GM06990 (cell line): Measurements from ENCODE around the gene VSTM1.

ENCODE experiments used
- DNase-seq: peaks from one replicate; pipeline ENCODE4 v3.0.0-alpha.2; 2011; ENCODE audit not compliant: insufficient read length; ENCODE audit errors: extremely low read depth
- H3K27me3 ChIP-seq: replicated peaks from 2 replicates; pipeline ENCODE4 v1.6.0; 2011; ENCODE audit warnings: low read length; ENCODE audit not compliant: control insufficient read depth, insufficient read depth
- H3K36me3 ChIP-seq: 2 replicates; pipeline ENCODE4 v1.5.1; 2011; ENCODE audit warnings: low read length; ENCODE audit not compliant: control insufficient read depth, insufficient read depth
- H3K4me3 ChIP-seq: replicated peaks from 2 replicates; pipeline ENCODE4 v1.5.1; 2011; ENCODE audit warnings: low read depth, mild to moderate bottlenecking, control low read depth, low read length
- TF ChIP-seq, protein P1 (sequence below): IDR thresholded peaks from 2 replicates; pipeline ENCODE4 v1.5.1; 2011; ENCODE audit warnings: low read length, control low read depth, mild to moderate bottlenecking, inconsistent platforms; ENCODE audit not compliant: insufficient read depth, poor library complexity, severe bottlenecking

Gene VSTM1

DNA sequence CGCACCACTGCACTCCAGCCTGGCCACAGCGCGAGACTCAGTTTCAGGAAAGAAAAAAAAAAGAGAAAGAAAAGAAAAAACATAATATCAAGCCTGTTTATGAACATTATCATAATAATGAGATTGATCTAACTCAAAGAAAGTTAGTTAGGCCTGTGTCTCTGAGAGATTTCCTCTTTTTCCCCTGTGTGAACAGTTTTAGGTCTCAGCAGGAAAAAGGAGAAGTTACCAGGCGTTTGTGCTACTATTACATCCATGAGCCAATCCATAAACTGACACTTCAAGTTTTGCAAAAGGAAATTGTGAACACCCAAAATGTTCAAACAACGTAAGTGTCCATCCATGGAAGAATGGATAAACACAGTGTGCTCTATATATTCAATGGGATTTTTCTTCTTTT, 13.6 kb upstream of the VSTM1 start:
- no peak for DNase-seq
- Histone ChIP-seq H3K4me3 (no peak overlapping the region), H3K27me3 (no peaks in the 10 kb centered on the region), H3K36me3 (no peaks in the 10 kb centered on the region)
- TF ChIP-seq, protein P1, sequence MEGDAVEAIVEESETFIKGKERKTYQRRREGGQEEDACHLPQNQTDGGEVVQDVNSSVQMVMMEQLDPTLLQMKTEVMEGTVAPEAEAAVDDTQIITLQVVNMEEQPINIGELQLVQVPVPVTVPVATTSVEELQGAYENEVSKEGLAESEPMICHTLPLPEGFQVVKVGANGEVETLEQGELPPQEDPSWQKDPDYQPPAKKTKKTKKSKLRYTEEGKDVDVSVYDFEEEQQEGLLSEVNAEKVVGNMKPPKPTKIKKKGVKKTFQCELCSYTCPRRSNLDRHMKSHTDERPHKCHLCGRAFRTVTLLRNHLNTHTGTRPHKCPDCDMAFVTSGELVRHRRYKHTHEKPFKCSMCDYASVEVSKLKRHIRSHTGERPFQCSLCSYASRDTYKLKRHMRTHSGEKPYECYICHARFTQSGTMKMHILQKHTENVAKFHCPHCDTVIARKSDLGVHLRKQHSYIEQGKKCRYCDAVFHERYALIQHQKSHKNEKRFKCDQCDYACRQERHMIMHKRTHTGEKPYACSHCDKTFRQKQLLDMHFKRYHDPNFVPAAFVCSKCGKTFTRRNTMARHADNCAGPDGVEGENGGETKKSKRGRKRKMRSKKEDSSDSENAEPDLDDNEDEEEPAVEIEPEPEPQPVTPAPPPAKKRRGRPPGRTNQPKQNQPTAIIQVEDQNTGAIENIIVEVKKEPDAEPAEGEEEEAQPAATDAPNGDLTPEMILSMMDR = no peak

DNA sequence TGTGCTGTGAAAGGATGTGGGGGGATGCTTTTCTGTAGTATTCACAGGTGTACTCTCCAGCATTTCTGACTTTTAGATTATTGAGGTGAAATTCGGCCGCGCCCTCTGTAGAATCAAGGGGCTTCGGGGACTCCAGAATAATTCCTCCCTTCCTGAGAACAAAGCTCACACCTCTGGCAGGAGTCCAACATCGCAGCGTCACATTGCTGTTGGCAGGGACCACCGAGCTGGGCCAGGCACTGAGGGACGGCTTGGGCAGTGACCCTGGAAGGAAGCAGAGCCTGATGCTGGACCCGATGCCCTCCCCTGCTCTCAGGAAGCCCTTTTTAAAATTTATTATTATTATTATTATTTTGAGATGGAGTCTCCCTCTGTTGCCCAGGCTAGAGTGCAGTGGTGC, 11.2 kb upstream of the VSTM1 start:
- H3K27me3 ChIP-seq = no peaks in the 10 kb centered on the region
- TF ChIP-seq, protein P1 = no peak

DNA sequence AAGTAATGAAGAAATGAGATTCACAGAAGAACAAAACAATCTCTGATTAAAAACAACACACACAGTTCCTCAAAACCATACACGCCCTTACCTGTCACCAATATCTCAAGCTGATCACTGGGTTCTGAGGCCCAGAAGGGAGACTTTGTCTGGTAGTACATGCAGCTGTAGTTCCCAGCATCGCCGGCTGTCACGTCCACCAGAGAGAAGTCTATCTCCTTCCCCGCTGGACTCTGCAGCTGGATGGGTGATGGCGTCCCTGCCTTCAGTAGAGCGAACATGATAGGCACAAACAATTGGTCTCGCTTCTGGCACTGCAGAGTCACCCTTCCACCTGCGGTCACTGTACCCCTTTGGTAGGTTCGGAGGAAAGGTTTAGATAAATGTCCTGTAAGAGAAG, 10.1 kb upstream of the VSTM1 start:
- DNase-seq = no peak
- TF ChIP-seq, protein P1 = no peak
- no peaks in the 10 kb centered on the region for H3K36me3 ChIP-seq
- no peaks in the 10 kb centered on the region for H3K27me3 ChIP-seq
- H3K4me3 ChIP-seq = no peak overlapping the region

More for the DNA sequence above, 11.2 kb upstream of the VSTM1 start:
- no peak overlapping the region for H3K4me3 ChIP-seq
- H3K36me3 ChIP-seq = no peaks in the 10 kb centered on the region
- DNase-seq = no peak

DNA sequence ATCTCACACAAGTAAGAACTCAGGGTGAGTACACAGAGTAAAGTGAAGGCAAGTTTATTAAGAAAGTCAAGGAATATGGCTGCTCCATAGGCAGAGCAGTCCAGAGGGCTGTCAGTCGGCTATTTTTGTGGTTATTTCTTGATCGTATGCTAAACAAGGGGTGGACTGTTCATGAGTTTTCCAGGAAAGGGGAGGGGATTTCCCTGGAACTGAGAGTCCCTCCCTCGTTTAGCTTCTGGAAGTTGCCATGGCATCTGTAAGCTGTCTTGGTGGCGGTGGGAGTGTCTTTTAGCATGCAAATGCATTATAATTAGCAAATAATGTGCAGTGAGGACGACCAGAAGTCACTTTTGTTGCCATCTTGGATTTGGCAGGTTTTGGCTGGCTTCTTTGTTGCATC, 5.8 kb upstream of the VSTM1 start:
- TF ChIP-seq, protein P1 = no peak
- Histone ChIP-seq H3K27me3 (no peaks in the 10 kb centered on the region), H3K36me3 (no peaks in the 10 kb centered on the region), H3K4me3 (no peak overlapping the region)
- no peak for DNase-seq

DNA sequence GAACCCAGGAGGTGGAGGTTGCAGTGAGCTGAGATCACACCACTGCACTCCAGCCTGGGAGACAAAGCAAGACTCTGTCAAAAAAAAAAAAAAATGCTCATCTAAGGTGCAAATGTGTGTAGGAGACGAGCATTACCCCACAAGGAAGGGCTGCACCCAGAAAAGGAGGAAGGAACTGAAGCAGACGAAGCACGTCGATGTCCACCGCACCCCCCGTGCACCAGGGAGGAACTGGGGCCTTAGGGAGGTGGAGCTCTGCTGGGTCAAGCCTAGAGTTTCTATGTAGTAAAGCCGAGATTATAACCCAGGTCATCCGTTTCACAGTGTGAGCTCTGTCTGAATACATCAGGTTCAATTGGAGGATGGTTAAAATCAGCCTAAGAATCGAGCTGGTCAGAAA, 1.1 kb downstream of the VSTM1 start:
- DNase-seq = no peak
- TF ChIP-seq, protein P1 = no peak
- Histone ChIP-seq H3K27me3 (no peaks in the 10 kb centered on the region), H3K36me3 (no peaks in the 10 kb centered on the region), H3K4me3 (no peak overlapping the region)

DNA sequence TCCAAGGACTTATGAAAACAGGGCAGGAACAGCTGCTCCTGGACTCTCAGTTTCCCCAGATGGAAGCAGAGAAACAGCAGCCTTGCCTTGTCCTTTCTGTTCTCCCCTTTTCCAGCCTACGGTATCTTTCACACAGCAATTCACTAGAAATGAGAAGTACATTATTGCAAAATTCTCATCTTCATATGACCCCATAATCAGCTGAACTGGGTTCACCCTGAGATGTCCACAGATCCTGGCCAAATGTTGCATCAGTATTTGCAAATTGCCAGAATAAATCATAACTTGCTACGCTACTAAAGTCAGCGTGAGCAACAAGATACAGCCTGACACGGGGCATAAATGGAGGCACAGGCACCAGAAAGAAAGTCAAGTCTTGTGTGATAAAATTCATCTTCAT, 16.1 kb downstream of the VSTM1 start:
- TF ChIP-seq, protein P1 = no peak
- DNase-seq = no peak
- Histone ChIP-seq H3K36me3 (no peaks in the 10 kb centered on the region), H3K4me3 (no peak overlapping the region), H3K27me3 (no peaks in the 10 kb centered on the region)
